Activated naive CD4-positive, alpha-beta T cell treated with anti-CD3 and anti-CD28 coated beads, Interleukin-2, amount 50 U/mL, for 16 hours (primary cell): ENCODE data around the gene SIGLEC1.

Source experiments
- DNase-seq: peaks from one replicate; pipeline ENCODE4 v3.0.0-alpha.2; 2020

The SIGLEC1 gene

DNA sequence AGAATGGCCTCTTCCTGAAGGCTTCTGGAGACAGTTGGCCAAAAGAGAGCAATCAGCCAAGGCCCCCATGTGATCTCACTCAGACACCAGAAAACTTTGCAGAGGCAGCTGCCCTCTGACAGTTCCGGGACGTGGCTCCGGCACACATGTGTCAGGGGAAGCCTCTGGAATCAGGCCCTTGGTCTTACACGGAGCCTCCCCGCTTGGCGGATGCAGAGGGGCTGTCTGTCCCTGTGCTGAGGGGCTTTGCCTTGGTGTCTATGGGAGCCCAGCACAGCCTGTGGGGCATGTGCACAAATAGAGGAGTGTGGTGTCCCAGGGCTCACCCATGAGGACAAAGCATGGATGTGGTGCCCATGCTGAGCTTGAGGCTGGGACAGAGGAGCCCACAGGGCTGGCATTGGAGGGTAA is 13.8 kb downstream of the SIGLEC1 start:
- DNase-seq = no peak

DNA sequence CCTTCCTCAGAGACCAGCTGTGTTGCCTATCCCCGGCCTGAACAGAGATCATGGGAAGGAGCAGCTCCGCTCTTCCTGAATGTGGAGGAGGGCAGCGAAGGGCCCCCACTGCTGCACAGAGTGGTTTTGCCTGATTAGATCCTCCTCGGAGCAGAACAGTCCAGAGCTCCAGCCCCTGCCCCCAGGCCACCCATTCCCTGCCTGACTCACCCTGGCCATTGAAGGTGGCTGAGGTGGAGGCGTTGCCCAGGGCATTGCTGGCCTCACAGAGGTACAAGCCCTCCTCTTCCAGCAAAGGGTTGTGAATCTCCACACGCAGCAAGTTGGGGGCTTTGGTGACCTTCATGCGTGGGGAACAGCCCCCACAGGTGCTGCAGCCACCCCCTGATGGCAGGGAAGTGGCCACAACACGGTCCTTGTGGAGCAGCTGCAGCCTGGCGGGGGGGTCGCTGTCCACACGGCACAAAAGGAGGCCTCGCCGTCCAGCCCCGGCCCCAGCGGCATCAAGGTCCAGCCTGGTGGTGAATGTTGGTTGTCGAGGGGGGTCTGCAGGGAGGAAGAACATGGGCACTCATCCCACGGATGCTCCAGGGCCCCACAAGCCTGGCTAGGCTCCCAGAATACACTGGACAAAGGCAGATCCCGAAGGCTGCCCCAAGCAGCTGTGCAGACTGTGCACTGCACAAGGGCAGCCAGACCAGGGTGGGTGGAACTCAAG is 14.7 kb downstream of the SIGLEC1 start:
- DNase-seq = no peak

DNA sequence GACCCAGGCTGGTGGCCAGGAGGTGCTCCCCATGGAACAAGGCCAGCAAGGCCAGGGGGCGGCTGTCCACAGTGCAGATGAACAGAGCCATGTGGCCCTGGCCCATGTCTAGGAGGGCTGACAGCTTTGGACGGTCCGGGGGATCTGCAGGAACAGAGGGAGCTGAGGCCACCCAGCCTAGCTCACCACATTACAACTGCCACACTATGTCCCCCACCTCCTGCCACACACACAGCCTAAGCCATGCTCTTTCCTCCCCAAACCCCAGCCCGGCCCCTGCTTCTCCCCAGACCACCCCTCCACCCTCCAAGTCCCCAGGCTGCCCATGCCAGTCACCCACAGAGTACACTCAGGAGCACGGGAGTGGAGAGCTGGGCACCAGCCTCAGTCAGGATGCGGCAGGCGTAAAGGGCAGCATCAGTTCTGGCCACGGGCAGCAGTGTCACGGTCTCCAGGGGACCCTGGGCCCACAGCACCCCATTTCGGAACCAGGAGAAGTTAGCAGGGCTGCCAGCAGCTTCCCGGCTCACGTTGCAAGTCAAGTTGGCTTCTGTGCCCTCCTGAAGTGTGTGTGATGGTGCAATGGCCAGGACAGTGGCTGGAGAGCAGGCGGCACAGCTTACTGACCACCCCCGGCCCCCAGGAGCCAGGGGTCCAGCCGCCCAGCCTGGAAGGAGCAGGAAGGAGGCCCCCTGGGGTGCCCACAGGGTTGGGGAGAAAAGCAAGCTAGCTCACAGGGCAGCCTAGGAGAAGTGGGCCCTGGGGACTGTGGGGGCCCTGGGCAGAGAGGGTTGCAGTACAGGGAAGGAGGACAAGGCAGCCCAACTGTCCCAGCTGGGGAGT is 15.4 kb downstream of the SIGLEC1 start:
- no peak for DNase-seq

DNA sequence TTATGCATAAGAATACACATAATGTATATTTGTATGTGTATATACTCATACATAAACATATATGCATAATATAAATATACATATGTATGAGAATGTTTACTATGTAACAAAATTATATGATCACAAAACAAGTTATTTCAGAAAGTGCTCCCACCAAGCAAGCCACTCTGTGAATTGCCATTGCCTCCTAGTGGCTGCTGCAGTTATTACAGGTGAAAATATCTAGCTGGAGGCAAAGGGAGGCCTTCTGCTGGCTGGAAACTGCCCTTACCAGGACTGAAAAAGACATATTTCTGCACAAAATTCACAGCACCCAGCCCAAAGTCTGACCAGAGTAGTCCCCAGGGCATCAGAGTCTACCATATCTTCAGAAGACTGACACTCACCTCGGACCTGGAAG is 16.2 kb downstream of the SIGLEC1 start:
- no peak for DNase-seq

DNA sequence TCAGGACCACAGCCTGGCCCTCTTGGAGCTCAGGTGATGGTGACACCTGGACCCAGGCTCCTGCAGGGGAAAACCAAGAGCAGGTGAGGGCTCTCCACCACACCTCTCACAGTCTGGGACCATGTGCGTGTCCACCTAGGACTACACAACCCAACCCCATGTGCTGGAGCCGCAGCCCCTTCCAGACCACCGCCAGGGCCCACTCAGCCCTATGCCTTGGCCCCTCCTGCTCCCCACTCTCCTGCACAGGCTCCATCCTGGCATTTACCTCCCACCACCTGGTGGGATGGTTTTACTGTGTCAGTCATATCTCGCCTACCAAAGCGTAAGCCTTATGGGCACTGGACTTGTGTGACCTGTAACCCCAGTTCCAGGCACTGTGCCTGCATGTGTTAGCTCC is 17.5 kb downstream of the SIGLEC1 start:
- no peak for DNase-seq

DNA sequence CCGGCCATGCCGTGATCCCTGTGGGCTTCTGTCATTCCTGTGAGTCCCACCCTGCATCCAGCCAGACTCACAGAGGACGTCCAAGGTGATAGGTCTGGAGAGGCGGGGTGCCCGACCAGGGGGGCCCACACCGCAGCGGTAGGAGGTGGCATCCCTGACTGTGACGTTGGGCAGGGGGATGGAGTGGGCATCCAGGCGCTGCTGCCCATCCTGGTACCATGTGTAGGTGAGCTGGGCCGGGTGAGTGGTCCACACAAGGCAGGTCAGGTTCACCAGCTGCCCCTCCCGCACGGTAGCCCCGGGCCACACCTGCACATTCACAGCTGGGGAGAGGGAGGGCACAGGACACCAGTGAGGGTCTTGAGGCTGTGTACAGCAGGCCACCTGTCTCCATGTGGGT is 19.0 kb downstream of the SIGLEC1 start:
- DNase-seq = no peak

DNA sequence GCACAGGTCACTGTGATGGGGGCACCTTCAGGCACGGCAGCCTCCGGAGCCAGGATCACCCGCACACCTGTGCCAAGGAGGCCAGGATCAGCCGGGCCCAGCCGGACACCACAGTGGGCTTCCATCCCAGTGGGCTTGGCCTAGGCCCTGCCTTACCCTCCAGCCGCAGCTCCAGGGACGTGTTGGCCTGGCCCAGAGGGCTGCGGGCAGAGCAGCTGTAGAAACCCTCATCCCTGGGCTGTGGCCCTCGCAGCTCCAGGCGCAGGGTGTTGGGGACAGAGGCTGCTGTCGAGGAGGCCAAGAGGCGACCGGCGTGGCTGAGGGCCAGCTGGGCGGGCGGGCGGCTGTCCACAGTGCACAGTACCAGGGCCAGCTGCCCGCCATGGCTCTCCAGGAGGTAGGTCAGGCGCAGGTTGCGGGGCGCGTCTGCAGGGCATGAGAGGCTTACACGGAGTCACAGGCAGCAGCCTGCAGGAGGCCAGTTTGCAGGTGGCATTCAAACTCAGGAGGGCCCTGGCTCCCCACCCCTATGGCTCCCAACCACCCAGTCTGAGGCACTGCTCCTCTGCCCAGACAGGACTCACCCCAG is 19.6 kb downstream of the SIGLEC1 start:
- no peak for DNase-seq

DNA sequence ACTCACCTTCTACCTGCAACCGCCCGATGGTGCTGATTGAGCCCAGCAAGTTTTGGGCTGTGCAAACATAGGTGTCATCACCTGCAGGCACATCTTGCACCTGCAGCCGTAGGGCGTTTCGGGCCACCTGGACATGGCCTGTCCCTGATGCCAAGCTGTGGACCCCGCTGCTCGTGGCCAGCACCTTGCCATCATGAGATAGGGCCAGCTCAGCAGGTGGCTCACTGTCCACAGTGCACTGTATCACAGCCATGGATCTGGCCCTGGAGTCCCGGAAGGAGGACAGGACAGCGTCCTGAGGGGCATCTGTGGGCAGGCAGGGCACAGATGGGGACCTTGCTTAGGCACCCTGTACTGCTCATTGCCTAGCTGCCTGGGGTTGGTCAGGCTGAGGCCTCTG is 20.5 kb downstream of the SIGLEC1 start:
- DNase-seq = no peak

DNA sequence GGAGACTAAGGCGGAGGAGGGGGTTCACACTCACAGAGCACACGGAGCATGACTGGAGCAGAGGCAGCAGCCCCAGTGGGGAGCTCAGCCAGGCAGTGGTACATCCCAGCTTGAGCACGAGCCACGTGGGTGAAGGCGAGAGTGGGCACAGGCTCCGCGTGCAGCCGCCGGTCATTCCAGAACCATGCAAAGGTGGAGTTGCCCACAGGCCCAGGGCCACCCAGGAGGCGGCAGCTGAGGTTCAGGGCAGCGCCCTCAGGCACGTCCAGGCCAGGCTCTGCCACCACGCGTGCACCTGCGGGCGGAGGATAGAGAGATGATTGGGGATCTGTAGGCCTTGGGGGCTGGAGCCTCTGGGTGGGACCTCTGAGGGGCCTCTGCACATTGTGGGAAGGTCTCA is 21.1 kb downstream of the SIGLEC1 start:
- no peak for DNase-seq

DNA sequence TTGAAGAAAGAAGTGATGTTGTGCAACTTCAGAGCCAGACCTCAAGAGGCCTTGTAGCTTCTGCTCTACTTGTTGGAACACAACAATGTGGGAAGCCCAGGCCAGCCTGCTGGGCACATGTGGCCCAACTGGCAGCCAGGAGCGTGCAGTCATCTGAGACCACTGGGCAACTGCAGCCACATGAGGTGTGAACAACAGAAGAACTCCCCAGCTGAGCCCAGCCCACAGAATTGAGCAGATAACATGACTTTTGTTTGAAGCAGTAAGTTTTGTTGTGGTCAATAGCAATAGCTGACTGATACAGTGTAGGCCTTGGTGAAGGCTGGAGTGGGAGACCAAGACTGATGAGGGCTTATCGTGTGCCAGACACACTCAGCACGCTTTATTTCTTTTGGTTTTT is 22.0 kb downstream of the SIGLEC1 start:
- no peak for DNase-seq

DNA sequence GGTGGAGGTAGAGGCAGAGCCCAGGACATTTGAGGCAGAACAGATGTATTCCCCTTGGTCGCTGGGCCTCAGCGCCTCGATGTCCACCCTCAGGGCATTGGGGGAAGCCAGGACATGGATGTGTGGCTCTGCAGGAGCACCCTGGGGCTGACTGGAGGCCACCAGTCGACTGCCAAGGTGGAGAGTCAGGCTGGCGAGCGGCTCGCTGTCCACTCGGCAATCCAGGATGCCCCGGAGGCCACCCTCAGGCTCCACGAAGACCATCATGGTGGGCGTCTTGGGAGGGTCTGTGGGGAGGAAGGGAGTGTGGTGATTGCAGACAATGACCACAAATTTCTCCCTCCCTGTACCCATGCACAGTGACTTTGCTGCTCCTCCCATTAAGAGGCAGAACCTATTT is 22.4 kb downstream of the SIGLEC1 start:
- DNase-seq = no peak

DNA sequence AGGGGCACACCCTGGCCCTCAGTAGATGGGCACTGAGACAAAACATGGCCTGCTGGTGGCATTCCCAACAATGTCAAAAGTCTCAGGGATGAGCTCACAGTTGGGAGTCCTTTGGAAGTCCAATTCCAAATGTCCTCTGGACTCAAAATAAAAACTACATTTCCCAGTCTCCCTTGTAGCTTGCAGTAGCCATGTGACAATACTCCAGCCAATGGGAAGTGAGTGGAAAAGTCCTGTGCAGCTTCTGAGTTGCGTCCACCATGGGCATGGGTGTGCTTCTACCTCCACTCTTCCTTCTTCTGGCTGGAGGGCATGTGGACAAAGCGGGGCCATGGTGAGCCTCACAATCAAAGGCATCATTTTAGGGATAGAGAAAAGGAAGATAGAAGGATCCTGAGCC is 24.7 kb downstream of the SIGLEC1 start:
- DNase-seq = no peak

DNA sequence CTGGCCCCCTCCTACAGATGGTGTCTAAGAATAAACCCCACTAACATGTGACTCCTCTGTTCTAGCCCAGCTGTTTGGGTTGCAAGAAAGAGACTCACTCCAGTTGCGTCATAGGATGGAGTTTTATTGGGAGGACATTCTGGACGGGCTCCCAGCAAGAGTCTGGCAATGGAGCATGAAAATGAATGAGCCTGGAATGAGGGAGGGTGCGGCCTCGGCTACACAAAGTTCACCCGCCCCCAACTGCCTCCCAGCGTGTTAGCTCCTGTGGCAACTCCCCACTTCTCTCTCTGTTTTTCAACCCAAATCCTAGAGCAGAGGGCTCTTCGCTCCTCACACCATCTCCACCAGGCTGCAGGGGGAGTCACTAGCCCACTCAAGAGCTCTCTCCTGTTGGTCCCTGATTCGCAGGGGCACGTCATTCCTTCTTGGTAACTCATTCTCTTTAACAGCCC is 25.5 kb downstream of the SIGLEC1 start:
- no peak for DNase-seq

DNA sequence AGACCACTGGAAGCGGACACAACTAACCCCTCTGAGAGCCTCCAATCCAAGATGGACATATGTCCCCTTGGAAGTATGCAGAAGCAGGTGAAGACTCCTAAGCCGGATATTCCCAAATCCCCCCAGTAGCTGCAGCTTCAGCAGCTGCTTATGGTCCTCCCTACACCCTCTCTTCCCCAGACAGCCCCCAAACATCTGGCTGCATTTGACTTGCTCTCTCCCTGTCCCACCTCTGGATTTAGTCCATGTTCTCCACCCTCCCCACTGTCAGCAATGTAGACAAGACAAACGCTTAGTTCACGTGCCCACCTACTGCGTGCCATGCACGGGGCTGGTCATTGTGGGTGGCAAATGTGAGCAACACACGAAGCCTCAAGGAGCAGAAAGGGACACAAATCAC is 26.0 kb downstream of the SIGLEC1 start:
- DNase-seq = no peak

DNA sequence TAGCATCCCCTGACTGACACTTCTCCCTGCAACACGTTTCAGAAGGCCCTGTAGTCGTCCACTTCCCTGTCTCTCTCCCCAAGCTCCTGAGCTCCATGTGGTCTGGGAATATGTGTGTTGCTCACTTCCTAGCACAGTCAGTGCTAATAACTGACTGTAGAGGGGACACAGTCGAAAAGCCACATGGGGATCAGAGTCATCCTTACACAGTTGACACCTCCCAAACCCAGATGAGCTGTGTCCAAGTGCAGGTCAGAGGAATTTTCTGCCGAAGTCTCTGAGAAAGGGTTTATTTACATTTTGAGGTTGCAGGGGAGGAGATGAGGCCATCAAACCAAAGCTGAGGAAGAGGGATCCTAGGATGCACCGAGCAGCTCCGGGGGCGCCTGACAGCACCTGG is 27.1 kb downstream of the SIGLEC1 start:
- DNase-seq = no peak

DNA sequence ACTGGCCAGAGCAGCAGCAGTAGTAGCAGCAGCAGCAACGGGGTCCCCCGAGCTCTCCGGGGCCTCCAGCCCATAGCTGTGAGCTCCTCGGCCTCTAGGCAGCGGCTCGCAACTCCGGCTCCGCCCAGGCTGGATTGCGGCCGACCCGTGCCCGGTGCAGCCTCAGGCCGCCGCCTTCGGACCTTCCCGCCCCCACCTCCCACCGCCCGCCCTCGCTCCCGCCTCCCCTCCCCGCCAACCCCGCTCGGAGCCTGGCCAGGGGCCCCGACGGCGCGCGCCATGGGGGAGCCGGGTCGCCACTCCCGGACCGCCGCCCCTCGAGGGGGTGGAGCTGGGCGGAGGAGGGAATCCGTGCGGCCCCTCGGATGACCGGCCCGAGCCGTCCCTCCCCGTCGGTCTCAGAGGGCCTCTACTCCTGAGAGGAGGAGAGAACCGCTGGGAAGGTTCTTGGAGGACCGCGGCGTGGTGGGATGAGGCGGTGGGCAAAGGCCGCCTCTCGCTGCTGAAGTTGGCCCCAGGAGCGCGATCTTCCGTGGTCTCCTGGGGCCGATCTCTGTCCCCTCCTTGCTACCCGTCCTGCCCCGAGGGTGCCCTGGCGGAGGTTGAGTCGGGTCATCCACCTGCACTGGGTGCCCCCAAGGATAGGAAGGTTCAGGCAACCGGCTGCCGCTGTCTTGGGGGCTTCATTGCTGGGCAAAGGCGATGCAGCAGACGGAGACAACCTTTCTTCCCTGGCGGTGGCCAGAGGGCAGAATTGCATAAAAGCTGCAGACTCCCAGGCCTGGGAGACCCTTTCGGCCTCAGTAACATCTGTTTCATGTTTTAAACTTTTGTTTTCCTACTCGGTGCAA is 30.2 kb downstream of the SIGLEC1 start, which contains the start of gene ADAM33:
Gene ADAM33 (minus strand): TSS at position 80 of the 851 bp plus-strand sequence. CDS start 6 bp downstream, at position 74.
- no peak for DNase-seq

DNA sequence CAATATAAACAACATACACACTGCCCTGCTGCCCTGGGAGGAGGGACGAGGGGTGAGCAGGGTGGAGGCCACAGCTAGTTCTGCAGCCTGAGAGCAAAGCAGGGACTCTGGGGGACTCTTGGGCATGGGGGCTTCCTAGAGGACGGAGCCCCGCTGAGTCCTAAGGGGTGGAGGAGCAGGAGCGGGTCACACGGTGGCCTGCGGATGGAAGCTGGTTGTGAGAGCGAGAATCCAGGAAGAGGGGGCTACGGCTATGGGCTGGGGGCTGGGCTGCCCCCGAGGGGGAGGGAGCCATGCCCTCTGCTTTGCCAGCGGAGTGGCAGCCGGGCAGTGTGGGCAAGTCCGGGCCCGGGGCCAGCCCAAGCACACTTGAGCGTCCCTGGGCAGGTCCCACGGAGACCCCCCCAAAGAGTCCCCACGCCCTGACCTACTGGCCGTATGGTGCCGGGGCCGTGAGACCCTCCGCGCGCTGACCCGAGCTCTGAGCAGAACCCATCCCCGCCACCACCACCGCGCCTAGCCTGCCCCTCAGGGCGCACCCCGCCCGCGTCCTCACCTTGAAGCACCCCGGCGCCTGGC is 31.0 kb downstream of the SIGLEC1 start:
- DNase-seq = no peak

DNA sequence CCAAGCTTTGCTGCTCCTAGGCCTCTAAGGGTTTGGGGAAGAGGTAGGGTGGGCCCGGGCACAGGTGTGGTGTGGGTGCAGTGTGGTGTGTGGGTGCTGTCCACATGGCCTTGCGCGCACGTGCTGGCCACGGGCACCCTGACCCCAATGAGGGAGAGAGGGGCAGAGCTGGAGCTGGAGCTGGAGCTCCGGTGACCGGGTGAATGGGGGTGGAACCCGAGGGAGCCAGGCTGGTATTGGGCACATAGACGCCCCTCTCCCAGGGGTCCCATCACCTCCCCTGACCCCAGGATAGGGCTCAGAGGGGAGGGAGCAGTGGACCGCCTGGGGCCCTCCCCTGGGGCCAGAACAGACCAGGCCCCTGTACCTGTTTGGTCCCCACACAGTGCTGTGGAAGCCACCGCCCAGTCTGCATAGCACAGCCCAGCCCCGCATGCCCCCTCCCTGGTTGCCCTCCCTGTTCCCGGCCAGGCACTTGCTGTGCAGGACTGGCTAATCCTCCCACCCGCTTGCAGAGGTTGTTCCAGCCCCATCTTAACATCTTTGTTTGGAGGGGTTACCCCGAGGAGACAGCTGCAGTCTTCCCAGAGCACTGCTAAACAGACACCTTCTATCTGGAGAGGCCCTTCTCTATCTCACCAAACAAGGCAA is 31.6 kb downstream of the SIGLEC1 start:
- DNase-seq = no peak

DNA sequence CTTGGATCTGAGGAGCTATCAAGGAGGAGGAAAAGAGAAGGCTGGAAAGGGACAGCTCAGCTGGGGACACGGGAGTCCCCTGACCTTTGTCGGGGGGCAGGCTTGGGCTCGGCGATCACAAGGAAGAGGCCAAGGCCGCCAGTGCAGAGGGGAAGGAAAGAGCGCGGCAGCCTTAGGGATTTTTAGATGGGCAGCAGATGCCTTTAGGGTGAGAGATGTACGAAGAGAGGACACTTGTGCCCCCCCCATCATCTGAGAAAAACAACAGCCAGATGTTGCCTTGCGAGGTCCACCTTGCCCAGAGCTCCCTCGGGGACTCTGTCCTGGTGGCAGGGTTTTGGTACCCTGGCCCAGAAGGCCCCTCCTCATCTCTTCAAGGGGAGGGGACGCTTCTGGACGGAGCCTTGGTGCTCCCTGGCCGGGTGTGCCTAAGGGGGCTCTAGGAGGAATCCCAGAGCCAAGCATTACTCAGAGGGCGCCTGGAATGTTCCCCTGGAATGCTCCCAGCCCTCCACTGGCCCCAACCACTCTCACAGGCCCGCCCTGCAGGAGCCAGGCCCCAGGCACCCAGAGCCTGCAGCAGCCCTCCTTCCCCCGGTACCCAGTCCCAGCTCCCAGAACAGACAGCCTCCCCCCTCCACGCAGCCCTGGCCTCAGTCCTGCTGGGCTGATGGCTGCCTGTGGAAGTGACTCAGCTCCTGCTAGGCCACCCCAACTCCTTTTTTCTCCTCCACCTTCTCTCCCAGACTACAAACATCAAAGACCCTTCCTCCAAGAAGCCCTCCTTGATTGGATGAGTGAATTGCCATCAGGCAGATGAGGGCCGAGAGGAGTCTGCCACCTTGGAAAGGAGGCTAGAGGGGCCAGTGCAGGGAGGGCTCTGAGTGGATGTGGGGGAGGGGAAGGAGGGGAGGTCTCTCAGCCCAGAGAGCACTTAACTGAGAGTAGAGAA is 32.4 kb downstream of the SIGLEC1 start:
- no peak for DNase-seq

DNA sequence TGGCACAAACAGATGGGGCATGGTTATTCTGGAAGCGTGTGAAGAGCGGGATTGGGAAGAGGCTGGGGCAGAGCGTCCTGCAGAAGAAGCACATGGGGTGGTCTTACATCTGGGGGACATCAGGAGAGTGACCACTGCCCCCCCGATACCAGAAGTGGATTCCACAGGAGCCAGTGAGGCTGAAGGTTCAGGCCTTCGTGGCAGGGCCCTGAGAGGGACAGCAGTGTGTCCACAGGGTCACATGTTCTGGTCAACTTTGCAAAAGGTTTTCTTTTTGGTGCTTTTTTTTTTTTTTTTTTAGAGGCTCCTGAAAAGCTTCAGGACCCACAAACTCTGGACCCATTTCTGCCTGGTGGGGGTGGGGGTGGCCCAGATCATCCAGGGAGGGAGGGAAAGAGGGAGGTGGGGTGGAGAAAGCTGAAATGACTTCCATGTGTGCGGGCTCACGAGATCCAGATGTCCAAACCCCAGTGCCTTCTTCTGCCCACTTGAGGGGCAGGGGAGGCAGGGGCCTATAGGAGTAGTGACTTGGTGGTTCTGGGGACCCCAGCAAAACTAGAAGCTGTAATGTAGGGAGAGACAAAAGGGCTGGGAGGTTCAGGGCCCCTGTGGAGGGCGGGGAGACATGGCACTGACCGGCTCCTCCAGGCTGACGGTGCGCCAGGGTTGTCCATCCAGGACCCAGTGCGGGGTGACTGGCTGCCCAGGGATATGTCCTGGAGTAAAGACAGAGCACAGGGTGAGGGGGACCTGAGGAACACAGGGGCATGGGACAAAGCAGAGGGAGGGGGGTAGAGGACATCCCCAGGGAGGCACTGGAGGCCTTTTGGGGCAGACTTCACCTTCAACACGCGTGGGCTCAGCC is 33.3 kb downstream of the SIGLEC1 start:
- DNase-seq = no peak
